Spleen (tissue), 7 donors: ENCODE results near the gene NRXN3.

ENCODE experiments used
- CTCF ChIP-seq, 11 experiments: fragments of 200-600 bp in 7 of 11; fragments of 450-650 bp in 4 of 11; sonication (generic) in 4 of 11; IDR thresholded peaks in 8 of 11; conservative IDR thresholded peaks in 3 of 11; 1 replicate in 7 of 11; 2 replicates in 4 of 11; pipeline versions ENCODE4 v1.4.0 to v1.8.0; 2016 to 2021; ENCODE audit warnings: antibody characterized with exemption in 11 of 11, inconsistent platforms in 4 of 11, mild to moderate bottlenecking in 1 of 11
- POLR2A ChIP-seq, 3 donors: fragments of 450-650 bp; IDR thresholded peaks; one replicate each; pipeline ENCODE4 v1.5.1; 2017; ENCODE audit warnings: antibody characterized with exemption in 3 of 3, mild to moderate bottlenecking in 1 of 3
- POLR2AphosphoS5 ChIP-seq, 3 donors: sonication (generic); formaldehyde crosslinking; IDR thresholded peaks; one replicate each; pipeline ENCODE4 v1.5.1; 2017; ENCODE audit warnings: antibody characterized with exemption in 3 of 3
- donor health status: DM: no; HTN: no; CAD: no; lungs with moderate emphysema.
- donor health status: DM: no; HTN: no; CAD: no.
- donor health status: DM: no; HTN: no; CAD: no.

GRCh38 chr14:79082883-79083282, 912.7 kb downstream of the NRXN3 start:
- no peak for TF ChIP-seq CTCF (IDR thresholded peaks at IDR 0.05 in 8 of 11, conservative IDR thresholded peaks at IDR 0.05 in 3 of 11)
- no peak for TF ChIP-seq POLR2AphosphoS5 (IDR thresholded peaks at IDR 0.05)
- TF ChIP-seq POLR2A (IDR thresholded peaks at IDR 0.05), result no peak
